SU-DHL-6 (cell line): ENCODE results near the gene NLRP3.
"Not testable (repeated sequence)": the region's sequence is repeated elsewhere in the genome, so short reads cannot be mapped to it uniquely, and the experiment has no call there.

ENCODE experiments used
- H2AFZ ChIP-seq: fragments of 200-600 bp; sonication (generic); 2 replicates; pipeline ENCODE4 v1.6.1; 2014; ENCODE audit warnings: low read depth, mild to moderate bottlenecking, moderate library complexity, mixed read lengths, antibody characterized with exemption, low read length; ENCODE audit not compliant: severe bottlenecking
- H3F3A ChIP-seq: fragments of 200-600 bp; shearing (Covaris generic); 2 replicates; pipeline ENCODE4 v1.6.0; 2016; ENCODE audit warnings: antibody characterized with exemption, mild to moderate bottlenecking; ENCODE audit not compliant: insufficient read depth
- H3K27ac ChIP-seq: fragments of 200-600 bp; sonication (generic); 2 replicates; pipeline ENCODE4 v1.5.1; 2016; ENCODE audit warnings: low read depth, mild to moderate bottlenecking, low read length, moderate library complexity, mixed read lengths
- H3K27me3 ChIP-seq: fragments of 200-600 bp; sonication (generic), shearing (Covaris generic); 2 replicates; pipeline ENCODE4 v1.6.0; 2014; ENCODE audit warnings: mild to moderate bottlenecking, low read length
- H3K36me3 ChIP-seq: fragments of 200-600 bp; sonication (generic); 2 replicates; pipeline ENCODE4 v1.6.1; 2014; ENCODE audit warnings: mild to moderate bottlenecking, low read length, mixed read lengths
- H3K4me2 ChIP-seq: fragments of 300-600, 200-600 bp; shearing (Covaris generic), sonication (generic); 2 replicates; pipeline ENCODE4 v1.6.0; 2014; ENCODE audit warnings: low read length, low read depth, mild to moderate bottlenecking; ENCODE audit not compliant: poor library complexity, severe bottlenecking
- H3K4me3 ChIP-seq: fragments of 200-600 bp; sonication (generic); 2 replicates; pipeline ENCODE4 v1.5.1; 2014; ENCODE audit warnings: antibody characterized with exemption, low read length, mild to moderate bottlenecking, mixed read lengths; ENCODE audit not compliant: insufficient read depth, poor library complexity, severe bottlenecking
- H3K79me2 ChIP-seq: fragments of 200-600 bp; sonication (generic); 2 replicates; pipeline ENCODE4 v1.6.1; 2014; ENCODE audit warnings: mild to moderate bottlenecking, low read length, moderate library complexity; ENCODE audit not compliant: insufficient read depth
- H3K9ac ChIP-seq: fragments of 200-600 bp; sonication (generic); 2 replicates; pipeline ENCODE4 v1.7.0; 2014; ENCODE audit warnings: mild to moderate bottlenecking, low read length
- H3K9me2 ChIP-seq: fragments of 200-600 bp; sonication (generic); replicated peaks from 2 replicates; pipeline ENCODE4 v1.6.1; 2014; ENCODE audit warnings: low read length; ENCODE audit not compliant: insufficient read depth
- H3K9me3 ChIP-seq: fragments of 200-600 bp; sonication (generic); 2 replicates; pipeline ENCODE4 v1.6.1; 2014; ENCODE audit warnings: low read length, mixed read lengths; ENCODE audit not compliant: insufficient read depth
- H4K20me1 ChIP-seq: fragments of 200-600 bp; sonication (generic); 2 replicates; pipeline ENCODE4 v1.6.1; 2014; ENCODE audit warnings: low read depth, mild to moderate bottlenecking, antibody characterized with exemption, low read length, moderate library complexity, mixed read lengths
- CTCF ChIP-seq: fragments of 200-600 bp; sonication (generic); IDR thresholded peaks from one replicate; pipeline ENCODE4 v1.5.1; 2017; ENCODE audit warnings: antibody characterized with exemption, mild to moderate bottlenecking, low read length, moderate library complexity; ENCODE audit not compliant: insufficient read depth, poor library complexity, severe bottlenecking
- EZH2phosphoT487 ChIP-seq: fragments of 200-600 bp; sonication (generic), shearing (Covaris generic); conservative IDR thresholded peaks from 2 replicates; pipeline ENCODE4 v1.6.1; 2018; ENCODE audit warnings: mild to moderate bottlenecking, antibody characterized with exemption, low read length, moderate library complexity, mixed read lengths

NLRP3 gene

GRCh38 chr1:247390116-247390791 lies 25.7 kb upstream of the NLRP3 start:
- peaks cover 5% of the 10 kb centered on the region; the same call in 1 of the 2 replicates for H3F3A ChIP-seq

GRCh38 chr1:247390996-247391395 lies 25.0 kb upstream of the NLRP3 start:
- no peak overlapping the region for H2AFZ ChIP-seq
- no peak overlapping the region for H3K27ac ChIP-seq
- TF ChIP-seq EZH2phosphoT487 = no peak
- H3K27me3 ChIP-seq = no peaks in the 10 kb centered on the region
- H3F3A ChIP-seq = peaks cover 5% of the 10 kb centered on the region; the same call in 1 of the 2 replicates
- H3K4me2 ChIP-seq = peak overlapping the region; percentile 46
- no peaks in the 10 kb centered on the region for H3K9me3 ChIP-seq
- H3K9ac ChIP-seq = no peak overlapping the region
- H4K20me1 ChIP-seq = no peaks in the 10 kb centered on the region
- H3K4me3 ChIP-seq = no peak overlapping the region
- no peaks in the 10 kb centered on the region for H3K9me2 ChIP-seq
- H3K36me3 ChIP-seq = no peaks in the 10 kb centered on the region
- no peaks in the 10 kb centered on the region for H3K79me2 ChIP-seq

More at GRCh38 chr1:247390116-247390791, 25.7 kb upstream of the NLRP3 start:
- H3K36me3 ChIP-seq = no peaks in the 10 kb centered on the region
- no peak overlapping the region for H2AFZ ChIP-seq
- no peaks in the 10 kb centered on the region for H3K9me3 ChIP-seq
- no peaks in the 10 kb centered on the region for H3K9me2 ChIP-seq
- no peaks in the 10 kb centered on the region for H3K79me2 ChIP-seq
- no peak overlapping the region for H3K9ac ChIP-seq
- H3K4me3 ChIP-seq = no peak overlapping the region
- H3K27ac ChIP-seq = peak overlapping the region; percentile 34
- no peaks in the 10 kb centered on the region for H4K20me1 ChIP-seq
- no peaks in the 10 kb centered on the region for H3K27me3 ChIP-seq
- TF ChIP-seq EZH2phosphoT487 = no peak
- peak; percentile 95 for TF ChIP-seq CTCF
- peak overlapping the region; percentile 46 for H3K4me2 ChIP-seq

GRCh38 chr1:247392088-247392487 lies 23.9 kb upstream of the NLRP3 start:
- no peak overlapping the region for H3K9ac ChIP-seq
- no peaks in the 10 kb centered on the region for H3K27me3 ChIP-seq
- no peaks in the 10 kb centered on the region for H4K20me1 ChIP-seq
- no peak overlapping the region for H2AFZ ChIP-seq
- H3K27ac ChIP-seq = no peak overlapping the region
- no peaks in the 10 kb centered on the region for H3K79me2 ChIP-seq
- peaks cover 5% of the 10 kb centered on the region; the same call in 1 of the 2 replicates for H3F3A ChIP-seq
- no peak overlapping the region for H3K4me3 ChIP-seq
- TF ChIP-seq CTCF = no peak
- no peak for TF ChIP-seq EZH2phosphoT487
- no peaks in the 10 kb centered on the region for H3K9me3 ChIP-seq
- no peaks in the 10 kb centered on the region for H3K36me3 ChIP-seq
- no peaks in the 10 kb centered on the region for H3K9me2 ChIP-seq
- no peak overlapping the region for H3K4me2 ChIP-seq

- H3K9me2 ChIP-seq, H3K27me3 ChIP-seq, H2AFZ ChIP-seq, H3K36me3 ChIP-seq, H3F3A ChIP-seq, H3K79me2 ChIP-seq, H3K4me3 ChIP-seq, H3K4me2 ChIP-seq, H3K9ac ChIP-seq, H3K9me3 ChIP-seq, H4K20me1 ChIP-seq, H3K27ac ChIP-seq: not testable (repeated sequence)
These were observed 20.9 kb upstream of the NLRP3 start for GRCh38 chr1:247395075-247395474.
